HG02763 (cell line): ENCODE results near the gene MRGPRG.

Source experiments
- ATAC-seq: cut with Tn5 transposase; IDR thresholded peaks from one replicate; pipeline ENCODE4 v1.9.1; 2021; ENCODE audit warnings: mild to moderate bottlenecking, moderate library complexity; ENCODE audit not compliant: unreplicated experiment

The MRGPRG gene

DNA sequence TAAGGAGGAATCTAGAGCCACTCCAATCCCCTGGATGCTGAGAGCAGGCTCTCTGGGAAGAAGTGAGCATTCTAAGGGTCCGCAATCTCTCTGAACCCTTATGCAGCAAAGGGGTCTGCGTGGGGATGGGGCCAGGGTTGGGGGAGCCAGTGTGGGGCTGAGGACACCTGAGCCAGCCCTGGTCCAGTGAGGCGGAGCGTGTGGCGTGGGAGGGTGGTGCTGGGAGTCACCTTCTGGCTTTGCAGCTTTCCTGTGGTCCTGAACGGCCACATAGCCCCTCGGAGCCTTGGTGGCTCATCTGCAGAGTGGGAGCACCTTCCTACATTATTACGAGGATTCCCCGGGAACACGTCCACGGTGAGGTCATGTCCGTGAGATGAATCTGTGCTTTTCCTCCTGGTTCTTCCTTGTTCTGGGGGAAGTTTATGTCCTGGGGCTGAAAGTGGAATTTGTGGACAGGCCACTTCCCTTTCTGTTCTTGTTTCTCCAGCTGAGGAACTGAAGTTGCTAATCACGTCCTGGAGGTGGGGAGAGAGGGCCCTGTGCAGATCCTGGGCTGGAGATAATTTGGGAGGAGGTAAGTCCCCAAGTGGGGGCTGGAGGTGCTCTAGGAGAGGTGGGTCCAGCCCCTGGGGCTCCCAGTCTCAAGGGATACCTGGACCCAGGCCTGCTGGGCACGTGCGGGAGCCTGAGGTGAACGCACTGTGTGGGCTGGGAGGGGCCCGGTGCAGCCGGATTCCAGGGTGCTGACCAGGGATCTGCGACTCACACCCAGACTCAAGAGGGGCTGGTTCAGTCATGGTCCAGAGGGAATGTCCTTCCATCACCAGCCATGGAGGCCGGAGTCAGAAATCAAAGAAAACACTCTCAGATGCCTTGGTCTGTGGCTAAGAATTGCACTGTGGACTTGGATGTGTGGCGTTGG is 7.5 kb upstream of the MRGPRG start:
- no peak for ATAC-seq

DNA sequence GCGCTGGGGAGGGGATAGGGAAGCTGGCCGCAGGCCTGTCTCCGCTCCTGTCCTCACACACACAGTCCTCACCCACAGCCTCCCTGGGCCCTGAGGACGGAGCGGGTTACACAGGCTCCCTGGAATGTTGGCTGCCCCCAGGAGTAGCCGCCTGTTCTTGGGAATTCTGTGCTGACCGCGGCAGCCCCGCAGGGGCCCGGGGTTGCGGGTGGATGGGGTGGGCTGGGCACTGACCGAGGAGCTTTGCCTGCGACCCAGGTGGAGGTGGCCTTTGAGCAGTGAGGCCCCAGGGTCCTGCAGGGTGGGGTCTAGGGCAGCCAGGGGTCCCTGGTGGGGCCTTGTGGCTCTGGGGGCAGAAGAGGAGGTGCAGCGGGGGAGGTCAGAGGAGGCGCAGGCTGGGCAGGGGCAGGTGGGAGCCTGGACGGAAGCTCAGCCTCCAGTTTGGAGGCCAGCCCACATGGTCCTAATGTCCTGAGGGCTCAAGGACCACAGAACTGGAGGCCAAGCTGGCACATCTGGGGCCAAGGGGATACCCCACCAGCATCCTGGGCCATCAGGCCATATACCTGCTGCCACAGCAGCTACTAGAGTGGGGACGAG is 6.6 kb upstream of the MRGPRG start:
- no peak for ATAC-seq

DNA sequence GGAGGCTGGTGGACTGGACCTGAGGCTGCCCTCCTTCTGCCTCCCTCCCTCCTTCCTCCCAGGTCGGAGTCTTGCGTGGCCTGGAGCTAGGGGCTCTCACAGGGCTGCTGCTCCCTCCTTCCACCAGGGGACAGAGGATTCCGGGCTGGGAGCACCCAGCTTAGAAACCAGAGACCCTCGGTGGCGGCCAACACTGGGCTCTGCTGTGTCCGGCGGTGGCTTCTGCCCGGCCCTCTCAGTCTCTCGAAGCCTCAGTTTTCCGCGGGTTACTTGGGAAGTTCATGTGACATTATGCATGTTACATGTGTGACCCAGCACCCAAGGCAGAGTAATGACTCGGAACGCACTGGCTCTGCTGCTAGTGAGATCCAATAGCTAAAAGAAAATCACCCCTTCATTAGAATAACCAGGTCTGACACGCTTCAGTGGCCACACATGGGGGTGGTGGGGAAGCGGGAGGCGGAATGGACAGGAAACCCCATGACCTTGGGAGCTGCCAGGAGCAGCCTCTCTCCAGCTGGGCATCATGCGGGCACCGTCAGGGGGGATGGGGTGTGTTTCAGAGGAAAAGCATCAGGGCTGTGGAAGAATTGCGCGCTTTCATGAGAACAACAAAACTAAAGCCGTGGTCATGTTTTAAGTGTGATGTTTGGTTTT is 5.9 kb upstream of the MRGPRG start:
- ATAC-seq: no peak

DNA sequence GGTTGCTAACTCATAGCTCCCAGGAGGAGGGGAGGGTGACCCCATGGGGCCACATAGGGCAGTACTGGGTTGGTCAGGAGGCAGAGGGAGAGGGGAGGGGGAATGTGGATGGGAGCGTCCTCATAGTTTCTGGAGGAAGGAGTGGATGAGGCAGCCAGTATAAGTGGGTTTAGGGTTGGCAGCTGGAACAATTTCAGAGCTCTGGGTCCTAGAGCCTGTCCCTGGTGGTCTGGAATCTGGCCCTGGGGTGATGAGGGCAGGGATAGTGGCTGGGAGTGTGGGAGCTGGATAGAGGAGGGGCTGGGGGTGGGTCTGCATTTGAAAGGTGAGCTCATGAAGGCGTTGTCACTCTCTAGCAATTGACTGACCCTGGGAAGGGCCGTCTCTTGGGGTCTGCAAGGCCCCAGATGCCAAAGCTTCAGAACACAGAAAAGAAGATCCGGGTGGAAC is 5.3 kb upstream of the MRGPRG start:
- ATAC-seq: no peak

DNA sequence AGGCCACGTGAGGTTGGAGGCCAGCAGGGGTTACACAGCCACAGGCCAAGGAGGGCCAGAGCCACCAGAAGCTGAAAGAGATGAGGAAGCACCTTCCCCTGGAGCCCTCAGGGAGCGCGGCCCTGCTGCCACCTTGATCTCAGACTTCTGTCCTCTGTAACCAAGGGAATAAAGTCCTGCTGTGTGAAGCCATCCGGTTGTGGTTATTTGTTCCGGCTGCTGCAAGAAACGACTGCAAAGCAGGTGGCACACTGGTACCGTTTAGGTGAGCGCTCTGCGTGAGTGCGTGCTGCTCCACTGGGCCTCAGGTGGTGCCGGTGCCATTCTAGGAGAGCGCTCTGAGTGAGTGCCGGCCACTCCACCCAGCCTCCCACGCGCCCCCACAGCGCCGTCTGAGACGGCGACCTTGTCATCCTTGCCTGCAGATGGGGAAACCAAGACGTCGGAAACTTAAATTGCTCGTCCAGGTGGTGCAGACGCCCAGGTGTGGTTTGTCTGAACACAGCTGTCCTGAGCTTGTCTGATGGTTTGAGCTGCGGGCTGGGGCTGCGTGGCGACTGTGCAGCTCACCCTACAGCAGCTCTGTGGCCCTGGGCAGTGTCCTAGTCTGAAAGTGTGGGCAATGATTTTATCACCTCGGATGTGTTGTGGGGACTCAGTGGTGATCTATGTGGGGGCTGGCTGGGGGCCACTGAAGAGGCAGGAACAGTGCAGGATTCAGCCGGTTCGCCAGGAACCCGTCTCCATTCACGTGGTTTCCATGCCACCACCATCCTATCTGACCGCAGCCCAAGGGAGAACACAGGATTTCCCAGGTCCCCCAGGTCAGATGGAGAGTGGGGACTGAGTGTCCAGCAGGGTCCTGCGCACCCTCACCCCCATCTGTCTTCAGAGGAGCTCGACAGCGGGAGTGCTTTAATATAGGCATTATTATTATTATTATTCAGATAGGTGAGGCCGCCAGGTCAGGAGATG is 4.6 kb upstream of the MRGPRG start:
- no peak for ATAC-seq

DNA sequence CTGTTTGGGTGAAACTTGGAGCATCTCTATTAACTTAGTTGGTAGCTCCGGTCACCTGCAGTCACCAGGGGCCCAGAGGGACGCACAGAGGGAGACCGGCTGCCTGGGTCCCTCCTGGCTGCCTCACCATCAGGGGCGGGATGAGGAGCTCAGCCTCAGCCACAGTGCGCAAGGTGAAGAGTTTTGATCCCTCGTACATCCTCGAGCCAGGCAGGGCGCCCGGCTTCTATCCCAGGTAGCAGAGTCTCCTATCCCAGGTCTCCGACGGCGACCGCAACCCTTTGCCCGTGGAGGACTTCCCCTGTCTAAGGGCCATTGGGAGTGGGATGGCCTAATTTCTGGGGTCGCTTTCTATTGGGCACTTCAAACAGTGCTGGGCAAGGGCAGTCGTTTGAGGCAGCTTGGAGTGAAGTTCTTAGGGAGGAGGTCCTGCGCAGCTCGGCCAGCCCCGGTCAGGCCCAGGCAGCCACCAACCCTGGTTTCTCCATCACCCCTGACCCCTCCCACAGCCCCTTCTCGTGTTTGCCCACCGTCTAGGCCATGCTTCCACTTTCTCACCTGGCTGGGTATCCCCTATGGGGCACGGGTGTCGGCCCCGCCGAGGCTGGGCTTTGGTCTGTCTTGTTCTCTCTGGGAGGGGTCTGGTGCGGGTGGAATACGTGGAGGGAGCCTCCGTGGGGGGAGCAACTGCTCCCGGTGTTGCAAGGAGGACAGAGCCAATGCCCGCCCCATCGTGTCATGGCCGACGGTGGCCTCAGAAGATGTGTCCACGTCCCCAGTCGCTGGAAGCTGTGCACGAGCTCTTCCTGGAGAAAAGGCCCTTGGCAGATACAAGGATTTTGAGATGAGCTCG is 3.6 kb upstream of the MRGPRG start:
- no peak for ATAC-seq

DNA sequence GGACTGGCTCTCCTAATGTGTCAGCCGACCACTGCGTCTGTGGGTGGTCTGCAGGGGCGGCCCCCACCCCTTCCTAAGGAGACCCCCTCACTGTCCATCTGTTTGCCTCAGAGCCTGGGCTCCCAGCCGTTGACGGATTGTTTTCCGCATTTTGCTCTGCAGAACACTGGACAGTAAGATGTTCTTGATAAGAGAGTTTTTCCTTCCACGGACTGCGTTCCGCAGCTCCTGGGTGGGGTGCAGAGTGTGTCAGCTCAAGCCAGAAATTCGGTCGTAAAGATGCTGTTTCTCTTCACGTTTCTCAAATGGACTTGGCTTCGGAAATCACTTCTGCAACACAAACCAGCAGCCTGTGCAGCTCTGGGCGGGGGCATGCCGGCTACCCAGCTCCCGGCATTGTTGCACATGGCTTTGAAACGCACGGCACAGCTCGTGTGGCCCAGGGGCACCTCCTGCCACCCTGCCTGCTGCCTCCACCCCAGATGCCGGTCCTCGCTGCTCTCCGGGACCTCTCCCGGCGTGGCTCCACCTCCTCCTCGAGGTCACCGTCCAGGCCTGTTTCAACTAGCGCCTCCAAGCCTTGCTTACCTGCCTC is 2.9 kb upstream of the MRGPRG start:
- no peak for ATAC-seq

DNA sequence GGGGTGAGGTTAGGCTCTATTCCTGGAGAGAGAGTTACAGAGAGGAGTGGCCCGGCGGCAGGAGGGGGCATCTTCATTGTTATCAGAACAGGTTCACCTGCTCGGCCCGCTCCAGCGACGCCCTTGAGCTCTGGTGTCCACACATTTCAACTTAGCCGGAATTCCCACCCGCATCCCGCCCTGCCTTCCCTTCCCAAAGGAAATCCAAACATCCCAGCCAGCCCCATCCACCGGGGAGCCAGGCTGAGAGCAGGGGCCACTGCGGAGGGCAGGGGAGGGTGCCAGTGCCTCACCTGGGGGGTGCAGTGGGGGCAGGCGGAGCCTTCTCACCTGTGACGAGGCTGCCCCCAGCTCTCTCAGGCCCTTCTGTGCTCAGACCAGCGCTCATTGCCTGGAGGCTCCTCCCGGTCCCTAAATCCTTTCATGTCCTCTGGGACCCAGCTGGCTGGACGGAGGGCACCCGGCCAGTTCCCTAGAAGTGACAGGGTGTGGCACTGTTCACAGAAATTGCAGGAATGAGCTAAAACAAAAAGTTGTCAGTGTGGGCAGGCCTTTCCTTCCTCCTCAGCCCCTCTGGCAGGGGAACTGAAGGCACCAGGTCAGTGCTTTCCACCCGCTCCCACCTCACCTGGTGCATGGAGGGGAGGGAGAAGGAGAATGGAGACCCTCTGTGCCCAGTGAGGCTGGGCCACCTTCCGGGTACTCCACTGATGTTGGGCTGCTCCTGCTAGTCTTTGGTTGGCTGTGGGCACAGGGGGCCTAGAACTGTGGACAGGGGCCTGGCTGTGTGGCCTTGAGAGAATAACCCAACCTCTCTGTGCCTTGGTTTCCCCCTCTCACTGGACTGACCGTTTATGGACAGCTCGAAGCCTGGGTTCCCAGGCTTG is 2.2 kb upstream of the MRGPRG start:
- no peak for ATAC-seq

DNA sequence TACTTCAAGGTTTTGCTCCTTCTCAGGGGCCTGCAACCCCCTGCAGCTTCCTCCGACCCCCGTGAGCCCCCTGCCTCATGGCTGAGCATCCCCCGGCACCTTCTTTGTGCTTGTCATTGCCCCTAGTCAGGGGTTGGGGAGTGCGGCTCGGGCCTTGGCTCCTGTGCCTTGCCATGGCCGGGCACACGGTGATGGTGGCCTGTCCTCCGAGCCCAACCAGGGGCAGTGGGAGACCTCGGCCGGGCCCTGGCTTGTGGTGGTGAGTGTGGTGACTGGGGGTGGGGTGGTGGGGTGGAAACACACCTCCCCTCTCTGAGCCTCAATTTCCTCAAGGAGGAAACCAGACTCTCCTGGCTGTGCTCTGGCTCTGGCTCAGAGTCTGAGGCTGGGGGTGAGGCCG is 1.5 kb upstream of the MRGPRG start:
- no peak for ATAC-seq

DNA sequence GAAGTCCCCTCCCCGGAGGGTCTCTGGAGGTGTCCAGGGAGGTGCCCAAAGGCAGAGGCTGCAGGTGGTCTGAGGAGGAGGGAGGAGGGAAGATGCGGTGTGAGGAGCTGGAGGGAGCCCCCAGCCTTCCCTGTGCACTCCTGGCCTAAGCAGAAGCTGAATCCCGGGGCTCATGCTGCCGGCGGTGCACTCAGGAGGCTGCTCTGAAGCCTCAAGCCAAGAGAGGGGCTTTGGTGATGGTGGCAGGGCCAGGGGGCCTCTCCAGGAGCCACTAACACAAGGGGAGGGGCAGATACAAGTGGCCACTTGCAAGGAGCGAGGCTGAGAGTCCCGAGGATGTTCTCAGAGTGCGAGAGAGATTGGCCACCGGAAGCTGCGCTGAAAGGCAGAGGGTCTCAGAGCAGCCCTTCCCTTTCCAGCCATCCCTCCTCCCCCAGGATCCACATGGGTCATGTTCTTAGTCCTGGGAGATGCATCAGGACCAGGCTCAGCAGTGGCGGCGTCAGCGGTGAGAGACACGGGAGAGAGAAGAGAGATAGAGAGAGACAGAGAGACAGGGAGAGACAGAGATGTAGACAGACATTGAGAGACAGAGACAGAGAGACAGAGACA is 774 bp upstream of the MRGPRG start:
- ATAC-seq: no peak

DNA sequence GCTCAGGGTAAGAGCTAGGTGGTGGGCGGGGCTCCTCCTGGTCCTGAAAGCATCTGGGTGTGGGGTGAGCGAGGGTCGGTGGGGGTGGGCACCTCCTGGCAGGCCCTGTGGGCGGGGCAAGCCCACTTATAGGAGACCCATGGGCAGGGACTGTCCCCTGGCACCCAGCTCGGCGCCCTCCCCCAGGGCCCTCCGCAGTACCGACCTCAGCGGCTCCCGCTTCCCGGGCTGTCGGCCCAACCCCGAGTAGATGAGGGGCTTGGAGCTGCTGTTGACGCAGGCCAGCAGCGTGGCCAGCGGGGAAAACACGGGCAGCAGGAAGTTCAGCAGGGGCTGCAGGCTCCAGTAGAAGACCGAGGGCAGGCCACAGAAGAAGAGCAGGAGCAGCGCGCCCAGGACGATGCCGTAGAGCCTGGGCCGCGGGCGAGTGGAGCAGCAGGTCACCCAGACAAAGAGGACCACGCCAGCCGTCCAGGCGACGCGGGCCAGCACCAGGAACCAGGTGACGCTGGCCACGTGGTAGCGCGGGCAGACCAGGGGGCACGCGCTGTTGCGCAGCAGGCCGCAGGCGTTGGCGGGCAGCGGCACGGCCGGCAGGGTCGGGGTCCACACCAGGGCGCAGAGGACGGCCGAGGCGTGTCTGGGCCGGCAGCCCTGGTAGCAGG is 663 bp downstream of the MRGPRG start:
- no peak for ATAC-seq

DNA sequence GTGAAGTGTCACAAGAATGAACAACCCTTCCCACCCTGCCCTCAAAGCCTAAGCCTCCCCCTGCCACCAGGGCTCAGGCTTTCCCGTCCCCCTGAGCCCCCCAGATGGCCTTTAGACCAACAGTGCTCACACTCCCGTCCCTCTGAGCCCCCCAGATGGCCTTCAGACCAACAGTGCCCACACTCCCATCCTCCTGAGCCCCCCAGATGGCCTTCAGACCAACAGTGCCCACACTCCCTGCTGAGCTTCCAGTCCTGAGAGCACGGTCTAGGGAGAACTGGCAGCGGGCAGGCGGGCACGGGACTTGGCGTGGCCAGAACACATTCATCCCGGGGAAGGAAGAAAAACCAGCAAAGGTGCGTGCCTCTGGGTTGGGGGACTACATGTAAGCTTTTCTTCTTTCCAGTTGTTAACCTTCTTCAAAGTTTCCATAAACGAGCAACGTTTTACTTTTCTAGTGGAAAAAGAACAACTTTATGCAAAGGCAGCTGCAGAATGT is 2.5 kb downstream of the MRGPRG start:
- no peak for ATAC-seq

DNA sequence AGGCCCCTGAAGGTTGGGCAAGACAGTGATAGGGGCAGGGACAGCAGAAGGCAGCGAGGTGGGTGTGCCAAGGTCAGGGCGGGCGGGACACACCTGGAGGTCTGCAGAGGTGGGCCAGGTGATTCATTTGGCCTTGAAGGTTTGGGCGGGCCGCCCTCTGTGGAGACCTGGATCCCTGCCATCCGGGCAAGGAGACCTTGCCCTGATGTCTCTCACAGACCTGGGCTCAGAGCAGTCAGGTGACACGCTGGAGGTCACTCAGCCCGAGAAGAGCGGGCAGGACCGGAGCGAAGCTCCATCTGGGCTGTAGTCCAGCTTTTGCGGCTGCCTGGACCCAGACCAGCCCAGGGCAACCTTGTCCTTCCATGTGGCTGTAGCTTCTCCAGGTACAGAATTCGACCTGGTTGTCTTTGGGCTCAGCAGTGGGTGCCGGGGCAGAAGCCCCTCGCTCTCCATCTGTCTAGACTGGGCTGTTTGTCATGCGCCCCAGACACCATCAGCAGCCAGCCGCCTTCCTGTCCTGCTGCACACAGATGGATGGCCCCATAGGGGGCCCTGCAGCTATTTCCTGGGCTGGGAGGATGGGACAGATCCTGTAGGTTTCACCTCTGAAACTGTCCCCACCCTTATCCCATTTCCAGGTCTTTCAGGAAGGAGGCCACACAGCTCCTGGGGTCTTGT is 3.1 kb downstream of the MRGPRG start:
- no peak for ATAC-seq

DNA sequence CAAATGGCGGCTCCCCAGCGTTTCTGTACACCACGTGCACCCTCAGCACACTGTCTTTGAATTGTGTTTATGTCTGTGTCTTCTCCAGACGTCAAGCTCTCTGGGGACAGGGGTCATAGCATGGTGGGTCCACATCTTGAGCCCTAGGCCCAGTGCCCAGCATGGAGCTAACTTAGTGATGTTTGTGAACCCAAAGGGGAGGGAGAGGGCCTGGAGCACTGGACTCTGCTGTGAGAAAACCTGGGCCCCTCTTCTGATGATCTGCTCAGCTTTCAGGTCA is 4.3 kb downstream of the MRGPRG start:
- no peak for ATAC-seq

DNA sequence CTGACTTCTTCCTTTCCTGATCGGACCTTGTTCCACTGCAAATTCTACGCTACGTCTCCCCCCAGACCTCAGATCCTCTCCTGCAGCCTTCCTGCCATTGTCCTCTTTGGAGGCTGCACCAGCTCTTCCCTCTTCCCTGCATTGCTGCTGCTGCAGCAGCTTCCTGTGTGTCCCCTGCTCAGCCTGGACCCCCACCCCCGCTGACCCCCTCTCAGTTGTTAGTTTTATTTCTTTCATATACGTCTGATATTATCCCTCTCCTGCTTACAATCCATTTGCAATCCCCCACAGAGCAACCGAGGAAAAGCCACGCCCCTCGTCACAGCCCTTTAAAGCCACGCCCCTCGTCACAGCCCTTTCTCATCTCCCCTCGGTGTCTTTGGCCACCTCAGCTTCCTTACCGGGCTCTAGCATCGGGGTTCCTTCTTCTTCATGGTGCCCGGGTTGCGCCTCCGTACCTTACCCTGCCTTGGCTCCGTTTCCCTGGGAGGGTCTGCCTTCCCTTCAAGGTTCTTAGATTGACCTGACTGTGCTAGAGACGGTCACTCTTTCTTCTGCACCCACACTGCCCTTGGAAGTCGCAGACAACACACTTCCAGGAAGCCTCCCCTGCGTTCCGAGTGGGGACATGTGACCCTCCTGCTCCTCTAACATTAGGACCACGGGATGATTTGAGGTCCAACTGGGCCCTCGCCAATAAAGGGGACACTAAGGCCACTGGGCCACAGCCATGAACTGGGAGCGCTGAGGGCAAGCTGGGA is 4.8 kb downstream of the MRGPRG start:
- no peak for ATAC-seq

DNA sequence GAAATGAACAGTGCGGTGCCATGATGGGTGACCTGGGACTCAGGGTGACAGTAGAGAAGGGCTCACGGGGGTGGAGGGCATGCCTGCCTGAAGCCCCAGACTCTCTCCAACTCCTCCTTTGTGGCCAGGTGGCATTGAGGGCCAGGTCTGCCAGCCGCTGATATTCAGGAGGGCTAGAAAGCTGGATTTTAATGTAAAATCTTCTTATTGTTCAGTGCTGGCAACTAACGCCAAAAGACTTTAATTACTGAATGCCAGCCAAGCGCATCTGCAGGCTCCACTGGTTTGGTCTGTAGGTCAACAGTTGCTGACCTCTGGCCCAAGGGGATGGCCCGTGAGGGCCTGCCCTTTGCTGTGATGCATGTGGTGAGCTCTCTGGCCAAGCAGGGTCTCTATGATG is 10.3 kb downstream of the MRGPRG start:
- ATAC-seq: no peak
